ENCODE measurements around the gene IFITM2.

IFITM2 gene

DNA sequence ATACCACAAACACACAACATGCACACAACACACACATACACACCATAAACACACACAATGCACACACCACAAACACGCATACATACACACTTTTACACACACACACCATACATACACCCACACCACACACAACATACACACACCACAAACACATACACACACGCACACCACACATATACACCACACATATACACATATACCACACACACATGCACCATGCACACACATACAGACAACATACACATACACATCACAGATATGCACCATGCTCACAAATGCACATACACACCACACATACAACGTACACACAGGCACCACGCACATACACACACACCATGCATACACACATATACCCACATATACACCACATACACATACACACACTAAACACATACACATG is 50.0 kb downstream of the IFITM2 start (continued):
- TF ChIP-seq, protein P1, sequence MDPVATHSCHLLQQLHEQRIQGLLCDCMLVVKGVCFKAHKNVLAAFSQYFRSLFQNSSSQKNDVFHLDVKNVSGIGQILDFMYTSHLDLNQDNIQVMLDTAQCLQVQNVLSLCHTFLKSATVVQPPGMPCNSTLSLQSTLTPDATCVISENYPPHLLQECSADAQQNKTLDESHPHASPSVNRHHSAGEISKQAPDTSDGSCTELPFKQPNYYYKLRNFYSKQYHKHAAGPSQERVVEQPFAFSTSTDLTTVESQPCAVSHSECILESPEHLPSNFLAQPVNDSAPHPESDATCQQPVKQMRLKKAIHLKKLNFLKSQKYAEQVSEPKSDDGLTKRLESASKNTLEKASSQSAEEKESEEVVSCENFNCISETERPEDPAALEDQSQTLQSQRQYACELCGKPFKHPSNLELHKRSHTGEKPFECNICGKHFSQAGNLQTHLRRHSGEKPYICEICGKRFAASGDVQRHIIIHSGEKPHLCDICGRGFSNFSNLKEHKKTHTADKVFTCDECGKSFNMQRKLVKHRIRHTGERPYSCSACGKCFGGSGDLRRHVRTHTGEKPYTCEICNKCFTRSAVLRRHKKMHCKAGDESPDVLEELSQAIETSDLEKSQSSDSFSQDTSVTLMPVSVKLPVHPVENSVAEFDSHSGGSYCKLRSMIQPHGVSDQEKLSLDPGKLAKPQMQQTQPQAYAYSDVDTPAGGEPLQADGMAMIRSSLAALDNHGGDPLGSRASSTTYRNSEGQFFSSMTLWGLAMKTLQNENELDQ (tag by site-specific recombination; IDR thresholded peaks at IDR 0.05; ENCODE audit: low read depth), result no peak
- no peak for TF ChIP-seq ZSCAN30 (tag by site-specific recombination; IDR thresholded peaks at IDR 0.05)
- no peak for TF ChIP-seq ZSCAN23 (tag by site-specific recombination; IDR thresholded peaks at IDR 0.05)

DNA sequence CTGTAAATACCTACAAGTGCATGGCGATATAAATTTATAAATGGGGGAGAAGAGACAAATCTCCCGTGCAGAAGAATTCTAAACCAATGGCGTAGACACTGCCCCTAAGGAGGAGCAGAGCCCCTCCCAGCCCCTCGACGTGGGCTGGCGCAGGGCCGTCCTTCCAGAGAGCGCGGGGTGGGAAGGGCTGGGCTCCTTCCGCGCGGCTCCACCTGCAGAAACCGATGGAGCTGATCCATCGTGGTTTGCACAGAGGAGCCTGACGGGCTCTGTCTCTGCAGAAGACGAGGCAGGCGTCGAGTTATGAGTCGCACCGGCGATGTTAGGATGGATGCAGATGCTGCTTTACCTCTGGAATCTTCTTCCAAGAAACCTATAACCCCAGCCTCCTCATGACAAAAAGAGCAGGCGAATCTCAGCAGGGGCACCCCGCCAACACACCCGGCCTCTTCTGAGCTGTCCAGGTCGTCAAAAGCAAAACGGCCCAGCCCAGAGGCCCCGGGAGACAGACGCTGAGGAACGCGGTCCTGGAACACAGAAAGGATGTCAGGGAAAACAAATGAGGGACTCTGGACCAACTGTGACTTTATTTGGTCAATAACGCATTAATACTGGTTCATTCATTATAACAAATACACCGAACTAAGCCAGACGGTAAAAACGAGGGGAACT is 50.6 kb downstream of the IFITM2 start:
- ChIA-PET POLR2A (no interaction called here), CTCF (interaction anchor here (1.3 kb wide), 1 partner anchor 53 kb away, joined by 6 read pairs; no protein-coding TSS in a partner anchor)
- no peak for TF ChIP-seq ZNF747 (tag by site-specific recombination; IDR thresholded peaks at IDR 0.05)
- TF ChIP-seq ZNF548 (tag by site-specific recombination; IDR thresholded peaks at IDR 0.05), result no peak
- no peak for TF ChIP-seq SCRT1 (tag by site-specific recombination; IDR thresholded peaks at IDR 0.05; ENCODE audit: borderline replicate concordance)
- no peak for TF ChIP-seq ZNF350 (tag by site-specific recombination; IDR thresholded peaks at IDR 0.05)
- Histone ChIP-seq H3K4me1 (ENCODE audit: control insufficient read depth, insufficient read depth, low read length) (no peaks in the 10 kb centered on the region), H3K4me3 (ENCODE audit: low read depth, low read length) (no peak overlapping the region), H3K9me3 (ENCODE audit: control insufficient read depth, insufficient read depth, low read depth, low read length) (no peaks in the 10 kb centered on the region), H3K27ac (ENCODE audit: extremely low read depth, low read depth, low read length) (no peak overlapping the region), H3K36me3 (ENCODE audit: control insufficient read depth in 2 of 2, insufficient read depth in 1 of 2, low read length in 2 of 2) (no peaks in the 10 kb centered on the region)
